GM13977 (cell line): Measurements from ENCODE around the gene BTC.
A peak's percentile ranks its signal among the peaks of the same experiment; 100 is the strongest.

Experiments used
- DNase-seq: peaks from one replicate; pipeline ENCODE4 v3.0.0; 2012; ENCODE audit warnings: low spot score
- CTCF ChIP-seq: IDR thresholded peaks from 2 replicates; pipeline ENCODE4 v1.5.1; 2012; ENCODE audit warnings: mild to moderate bottlenecking, control low read depth; ENCODE audit not compliant: insufficient read depth; ENCODE audit errors: extremely low read depth, missing control alignments
- in situ Hi-C: fragments of 300-500 bp; cut with MboI; formaldehyde crosslinking; loops from one replicate; pipeline ENCODE4 v1.12.0; 2022; ENCODE audit warnings: low sequenced_read_pairs, low pct_unique_long_range_greater_than_20kb, mixed read lengths, inconsistent platforms; ENCODE audit not compliant: unreplicated experiment

BTC gene

DNA sequence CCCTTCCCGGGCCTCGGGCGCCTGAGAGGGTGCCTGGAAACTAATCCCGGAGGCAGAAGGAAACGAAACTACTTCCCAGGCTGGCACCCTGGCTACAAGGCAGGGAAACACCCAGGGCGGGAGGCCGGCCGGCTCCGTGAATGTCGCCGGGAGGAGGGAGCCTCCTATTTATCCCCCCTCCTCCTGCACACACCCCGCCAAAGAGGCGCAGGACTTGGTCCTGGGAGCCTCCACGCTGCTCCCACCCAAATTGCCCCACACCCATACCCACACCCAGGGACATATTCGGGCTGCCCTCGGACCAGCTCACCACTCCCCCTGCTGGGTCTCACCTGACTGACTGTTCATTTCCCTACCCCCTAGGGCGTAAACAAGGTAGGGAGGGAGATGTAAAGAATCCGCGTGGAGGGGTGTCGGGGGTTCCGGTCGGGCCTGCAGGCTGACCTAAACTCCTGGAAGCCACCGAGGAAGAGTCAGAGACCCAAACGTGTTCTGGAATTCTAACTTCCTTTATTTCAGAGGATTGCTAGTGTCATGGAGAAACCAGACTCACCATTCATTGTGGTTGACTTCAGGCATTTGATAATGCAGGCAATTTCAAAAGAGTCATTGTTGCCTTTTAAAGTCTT, at the start of gene BTC:
Gene BTC, minus strand, starts transcription at position 142 of the 629 bp plus-strand sequence. CDS start 198 bp downstream, outside the sequence.
- in situ Hi-C loops, result no loop called here
- no peak for TF ChIP-seq CTCF
- peak; percentile 24 for DNase-seq

DNA sequence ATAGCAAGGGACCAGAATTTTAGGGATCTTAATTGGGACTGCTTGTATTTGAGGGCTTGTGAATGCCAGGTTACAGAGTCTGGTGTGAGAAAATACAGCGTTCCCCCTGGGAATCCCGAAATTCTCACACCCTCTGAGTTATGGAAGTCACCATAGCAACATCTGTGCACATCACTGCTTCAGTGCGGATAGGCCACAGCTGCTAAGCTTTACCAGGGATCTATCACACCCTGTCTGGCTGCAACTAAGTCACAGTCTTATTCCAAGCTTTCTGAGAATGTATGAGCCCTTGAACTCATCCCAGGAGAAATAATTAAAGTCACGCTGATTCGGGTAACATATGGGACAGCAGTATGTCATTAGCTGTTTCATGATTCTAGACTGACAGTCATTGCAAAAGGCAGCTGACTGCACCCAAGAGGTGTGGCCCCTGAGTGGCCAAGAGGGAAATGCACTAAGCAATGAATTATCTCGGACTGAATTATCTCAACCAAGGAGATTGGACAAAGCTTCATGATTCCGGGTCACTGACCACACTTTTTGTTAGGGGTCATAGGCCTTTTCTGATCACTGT, 46.7 kb upstream of the BTC start:
- no peak for DNase-seq
- TF ChIP-seq CTCF, result no peak
- in situ Hi-C loops, result no loop called here

GRCh38 chr4:74838746-74839370, 44.5 kb upstream of the BTC start:
- in situ Hi-C loops, result no loop called here
- DNase-seq, result no peak

DNA sequence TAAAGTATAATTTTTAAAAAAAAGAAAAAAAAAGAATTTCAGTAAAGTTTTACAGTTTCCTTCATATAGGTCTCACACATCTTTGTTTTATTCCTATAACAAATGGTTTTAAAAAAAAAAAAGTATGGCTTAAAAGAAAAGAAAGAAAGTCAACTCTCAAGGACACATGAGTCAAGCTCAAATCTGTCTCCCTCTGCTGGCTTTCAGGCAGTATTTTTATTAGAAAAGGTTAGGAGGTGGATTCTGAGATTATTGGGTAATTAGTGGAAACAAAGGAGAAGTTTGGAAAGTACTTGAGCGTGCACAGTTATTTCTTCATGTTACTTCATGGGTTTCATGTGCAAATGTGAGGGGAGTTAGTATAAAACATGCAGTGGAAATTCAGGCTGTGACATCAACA, 36.6 kb upstream of the BTC start:
- in situ Hi-C loops, result no loop called here
- DNase-seq, result no peak
- peak; percentile 9 for TF ChIP-seq CTCF

More at GRCh38 chr4:74838746-74839370, 44.5 kb upstream of the BTC start:
- TF ChIP-seq CTCF, result no peak

GRCh38 chr4:74823194-74823593, 28.9 kb upstream of the BTC start:
- in situ Hi-C loops, result no loop called here
- DNase-seq, result no peak
- TF ChIP-seq CTCF, result no peak

DNA sequence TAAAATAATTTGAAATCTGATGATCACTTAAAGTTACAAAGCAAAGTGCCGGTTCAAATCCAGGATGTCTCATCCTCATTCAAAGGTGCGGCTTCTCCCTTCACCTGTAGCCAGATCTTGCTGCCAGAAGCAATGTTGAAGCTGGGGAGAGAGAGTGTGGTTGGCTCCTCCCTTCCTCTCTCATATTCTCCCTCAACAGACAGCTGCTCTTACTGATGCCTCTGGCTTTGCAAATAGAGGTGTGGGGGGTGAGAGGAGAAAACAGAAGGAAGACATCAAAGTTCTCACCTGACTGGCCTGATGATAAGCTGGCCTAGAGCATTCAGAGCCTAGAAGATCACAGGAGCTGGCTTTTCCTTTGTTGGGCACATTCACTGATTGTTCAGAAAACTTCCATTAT, 28.3 kb upstream of the BTC start:
- TF ChIP-seq CTCF, result no peak
- in situ Hi-C loops, result no loop called here
- no peak for DNase-seq
